Uterus (tissue), 4 donors: ENCODE results near the gene TXNL4A. TPM values are rescaled to one million over a fixed set of nuclear protein-coding genes. Genes with fewer than 3 reads are reported as not detected.
A peak's percentile ranks its signal among the peaks of the same experiment; 100 is the strongest.

Experiments used
- DNase-seq, 2 donors: peaks; one replicate each; pipeline ENCODE4 v3.0.0-alpha.2; 2019 to 2020
- H3K27ac ChIP-seq, 2 donors: fragments of 200-600 bp; sonication (generic); 1 replicate in 1 of 2; 2 replicates in 1 of 2; pipeline ENCODE4 v1.5.1; 2016 to 2018
- H3K27me3 ChIP-seq, 2 donors: fragments of 200-600 bp; sonication (generic); one replicate each; pipeline ENCODE4 v1.5.1; 2018 to 2019; ENCODE audit warnings: control low read depth in 1 of 2
- H3K36me3 ChIP-seq, 2 donors: fragments of 200-600 bp; sonication (generic); one replicate each; pipeline ENCODE4 v1.5.1; 2019; ENCODE audit warnings: control low read depth in 1 of 2
- H3K4me1 ChIP-seq, 2 donors: fragments of 200-600 bp; sonication (generic); one replicate each; pipeline ENCODE4 v1.5.1; 2018 to 2019; ENCODE audit warnings: control low read depth in 1 of 2
- H3K4me3 ChIP-seq, 2 donors: fragments of 200-600 bp; sonication (generic); 1 replicate in 1 of 2; 2 replicates in 1 of 2; pipeline ENCODE4 v1.5.1; 2018 to 2019; ENCODE audit warnings: mild to moderate bottlenecking in 1 of 2
- H3K9me3 ChIP-seq, 2 donors: fragments of 200-600 bp; sonication (generic); one replicate each; pipeline ENCODE4 v1.5.1; 2019; ENCODE audit warnings: control low read depth in 1 of 2
- POLR2A ChIP-seq, 2 donors: fragments of 450-650 bp; IDR thresholded peaks; one replicate each; pipeline ENCODE4 v1.6.1; 2016; ENCODE audit warnings: antibody characterized with exemption in 2 of 2, mild to moderate bottlenecking in 1 of 2, moderate library complexity in 1 of 2
- intact Hi-C: fragments of 100-400 bp; cut with DNase I; formaldehyde crosslinking; loops from one replicate; pipeline ENCODE4 v1.15.1; 2023; ENCODE audit warnings: low total_unique reads
- total RNA-seq, 4 donors: library from RNA; depleted of rRNA in 3 of 4; stranded (reverse); fragments of >200 nt in 3 of 4; gene quantifications; one replicate each; pipeline versions ENCODE4 v1.1.0 to v1.2.4, GENCODE V29; 2014 to 2023
- TF ChIP-seq, protein P1 (sequence below), 4 experiments: fragments of 200-600 bp in 2 of 4; fragments of 450-650 bp in 2 of 4; sonication (generic) in 2 of 4; IDR thresholded peaks; one replicate each; pipeline ENCODE4 v1.5.1; 2016 to 2019; ENCODE audit warnings: antibody characterized with exemption in 4 of 4, mild to moderate bottlenecking in 2 of 4, moderate library complexity in 1 of 4
- donor health status: DM: yes; HTN: yes; CAD: no.

TXNL4A gene, protein sequence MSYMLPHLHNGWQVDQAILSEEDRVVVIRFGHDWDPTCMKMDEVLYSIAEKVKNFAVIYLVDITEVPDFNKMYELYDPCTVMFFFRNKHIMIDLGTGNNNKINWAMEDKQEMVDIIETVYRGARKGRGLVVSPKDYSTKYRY
- 10 to 100 TPM in 3 of 4 donors, 1 to 10 TPM in 1; 7.4 to 80.7 (median 34.4) TPM for total RNA-seq

DNA sequence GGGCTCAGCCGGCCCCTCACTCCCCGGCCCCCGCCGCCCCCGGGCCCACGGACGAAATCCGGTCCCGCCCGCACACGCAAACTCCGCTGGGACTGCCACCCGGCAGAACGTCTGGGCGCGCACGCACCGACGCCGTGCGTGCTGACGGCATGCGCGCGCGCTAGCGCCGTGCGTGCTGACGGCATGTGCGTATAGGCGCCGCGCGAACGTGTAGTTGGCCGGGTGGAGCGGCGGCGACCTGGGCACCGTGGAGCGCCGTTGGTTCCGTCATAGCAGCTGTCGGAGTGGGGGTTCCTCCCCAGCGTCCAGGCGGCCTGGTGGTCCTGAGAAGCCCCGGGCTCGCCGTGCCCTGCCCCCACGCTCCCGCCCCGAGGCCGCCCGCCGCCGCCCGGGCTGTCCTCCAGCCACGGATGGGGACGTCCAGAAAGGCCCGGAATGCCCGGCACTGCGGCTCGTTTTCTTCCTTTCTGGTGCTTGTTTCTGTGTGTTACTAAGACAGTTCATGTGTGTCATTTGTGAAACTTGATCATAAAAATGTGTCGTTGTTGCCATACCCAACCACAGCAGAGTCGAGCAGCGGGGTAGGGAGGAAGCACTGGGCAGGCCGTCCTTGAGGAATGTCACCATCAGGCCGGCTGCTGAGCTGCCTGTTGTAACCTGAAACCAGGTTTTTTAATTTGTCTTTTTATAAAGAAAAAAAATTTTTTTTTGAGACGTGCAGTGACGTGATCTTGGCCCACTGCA is at the start of gene TXNL4A:
TSS of gene TXNL4A (minus strand) at position 113 of the 744 bp plus-strand sequence. CDS start 171 bp downstream, outside the sequence.
- intact Hi-C loops = no loop called here

DNA sequence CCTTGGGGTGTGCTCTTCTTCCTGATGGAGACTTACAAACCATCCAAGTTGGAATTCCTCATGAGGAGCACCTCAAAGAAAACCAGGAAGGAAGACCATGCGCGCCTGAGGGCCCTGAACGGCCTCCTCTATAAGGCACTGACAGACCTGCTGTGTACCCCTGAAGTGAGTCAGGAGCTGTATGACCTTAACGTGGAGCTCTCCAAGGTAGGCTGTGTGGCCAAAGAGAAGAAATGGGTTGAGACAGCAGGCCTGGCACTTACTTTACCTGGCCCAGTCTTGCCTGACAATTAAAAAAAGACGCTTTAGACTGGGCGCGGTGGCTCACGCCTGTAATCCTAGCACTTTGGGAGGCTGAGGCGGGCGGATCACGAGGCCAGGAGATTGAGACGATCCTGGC is 48.9 kb upstream of the TXNL4A start:
- Histone ChIP-seq H3K36me3 (no peaks in the 10 kb centered on the region), H3K27me3 (no peaks in the 10 kb centered on the region), H3K4me3 (no peak overlapping the region), H3K27ac (no peak overlapping the region), H3K4me1 (peaks cover 0 to 4% of the 10 kb centered on the region in 2 donors), H3K9me3 (no peaks in the 10 kb centered on the region)
- no peak for DNase-seq
- intact Hi-C loops = no loop called here
- TF ChIP-seq POLR2A (IDR thresholded peaks at IDR 0.05) = no peak
- TF ChIP-seq, protein P1, sequence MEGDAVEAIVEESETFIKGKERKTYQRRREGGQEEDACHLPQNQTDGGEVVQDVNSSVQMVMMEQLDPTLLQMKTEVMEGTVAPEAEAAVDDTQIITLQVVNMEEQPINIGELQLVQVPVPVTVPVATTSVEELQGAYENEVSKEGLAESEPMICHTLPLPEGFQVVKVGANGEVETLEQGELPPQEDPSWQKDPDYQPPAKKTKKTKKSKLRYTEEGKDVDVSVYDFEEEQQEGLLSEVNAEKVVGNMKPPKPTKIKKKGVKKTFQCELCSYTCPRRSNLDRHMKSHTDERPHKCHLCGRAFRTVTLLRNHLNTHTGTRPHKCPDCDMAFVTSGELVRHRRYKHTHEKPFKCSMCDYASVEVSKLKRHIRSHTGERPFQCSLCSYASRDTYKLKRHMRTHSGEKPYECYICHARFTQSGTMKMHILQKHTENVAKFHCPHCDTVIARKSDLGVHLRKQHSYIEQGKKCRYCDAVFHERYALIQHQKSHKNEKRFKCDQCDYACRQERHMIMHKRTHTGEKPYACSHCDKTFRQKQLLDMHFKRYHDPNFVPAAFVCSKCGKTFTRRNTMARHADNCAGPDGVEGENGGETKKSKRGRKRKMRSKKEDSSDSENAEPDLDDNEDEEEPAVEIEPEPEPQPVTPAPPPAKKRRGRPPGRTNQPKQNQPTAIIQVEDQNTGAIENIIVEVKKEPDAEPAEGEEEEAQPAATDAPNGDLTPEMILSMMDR (IDR thresholded peaks at IDR 0.05) = no peak

More for the DNA sequence above, at the start of gene TXNL4A:
- no peaks in the 10 kb centered on the region for H3K9me3 ChIP-seq
- peak within 1 kb of the TSS; percentile 84 to 94 for H3K27ac ChIP-seq
- peak; percentile 69 to 78 for DNase-seq
- H3K27me3 ChIP-seq = no peaks in the 10 kb centered on the region
- no peaks in the 10 kb centered on the region for H3K4me1 ChIP-seq
- H3K36me3 ChIP-seq = no peaks in the 10 kb centered on the region
- H3K4me3 ChIP-seq = peak within 1 kb of the TSS; percentile 76 to 97
- TF ChIP-seq, protein P1 (IDR thresholded peaks at IDR 0.05) = no peak
- TF ChIP-seq POLR2A (IDR thresholded peaks at IDR 0.05) = peak; percentile 38 to 78

DNA sequence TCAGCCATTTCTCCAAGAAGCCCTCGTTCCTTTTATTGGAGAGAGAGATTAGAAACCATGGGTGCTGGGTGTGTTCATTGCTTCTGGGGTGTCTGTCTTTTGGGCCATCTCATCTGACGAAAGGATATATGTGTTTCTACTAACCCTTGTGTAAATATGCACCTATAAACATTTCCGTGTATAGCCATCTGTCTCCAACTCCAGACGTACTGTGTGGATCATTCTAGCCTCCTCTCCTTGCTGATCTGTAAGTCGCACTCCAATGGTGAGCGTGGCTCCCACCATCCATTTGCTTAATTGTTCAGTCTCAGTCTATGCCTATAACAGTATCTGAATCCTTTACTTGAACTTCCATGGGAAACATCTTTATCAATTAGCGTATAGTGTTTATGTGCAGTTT is 47.6 kb upstream of the TXNL4A start:
- Histone ChIP-seq H3K36me3 (no peaks in the 10 kb centered on the region), H3K4me3 (no peak overlapping the region), H3K9me3 (no peaks in the 10 kb centered on the region), H3K4me1 (peaks cover 0 to 4% of the 10 kb centered on the region in 2 donors), H3K27me3 (no peaks in the 10 kb centered on the region), H3K27ac (no peak overlapping the region)
- intact Hi-C loops = no loop called here
- TF ChIP-seq, protein P1 (IDR thresholded peaks at IDR 0.05) = no peak
- TF ChIP-seq POLR2A (IDR thresholded peaks at IDR 0.05) = no peak
- no peak for DNase-seq

DNA sequence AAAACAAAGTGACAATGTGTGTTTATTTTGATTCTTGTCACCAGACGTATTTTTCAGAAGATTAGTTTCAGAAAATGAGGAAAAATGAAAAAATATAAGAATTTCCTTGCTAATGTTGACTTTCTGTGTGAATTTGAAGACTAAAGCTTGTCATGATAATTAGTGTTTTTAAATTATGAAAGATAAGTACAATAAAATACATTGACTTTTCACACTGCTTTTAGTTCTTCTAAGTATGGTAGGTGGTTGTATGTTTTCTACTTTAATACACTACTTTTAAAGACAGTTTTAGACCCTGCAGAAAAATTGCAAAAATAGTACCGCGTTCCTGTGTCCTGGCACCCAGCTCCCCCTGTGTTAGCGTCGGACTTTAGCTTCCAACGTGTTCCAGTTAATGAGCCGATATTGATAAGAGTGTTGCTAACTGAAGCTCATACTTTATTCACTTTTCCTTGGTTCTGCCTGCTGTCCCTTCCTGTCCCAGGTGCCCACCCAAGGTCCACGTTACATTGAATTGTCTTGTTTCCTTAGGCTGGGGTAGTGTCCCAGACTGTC is 46.6 kb upstream of the TXNL4A start:
- H3K4me3 ChIP-seq = peak overlapping the region; percentile 79 to 83
- no peaks in the 10 kb centered on the region for H3K27me3 ChIP-seq
- peaks cover 0 to 4% of the 10 kb centered on the region in 2 donors for H3K4me1 ChIP-seq
- H3K9me3 ChIP-seq = no peaks in the 10 kb centered on the region
- no peak for TF ChIP-seq POLR2A (IDR thresholded peaks at IDR 0.05)
- TF ChIP-seq, protein P1 (IDR thresholded peaks at IDR 0.05) = no peak
- intact Hi-C loops = no loop called here
- DNase-seq = no peak
- H3K36me3 ChIP-seq = no peaks in the 10 kb centered on the region
- H3K27ac ChIP-seq = peak overlapping the region; percentile 81 to 86
